GM23338 (cell line): ENCODE data around the gene MCC.

ENCODE experiments used
- CREB1 ChIP-seq: fragments of 250-450 bp; sonication (Bioruptor Pico); IDR thresholded peaks from 2 replicates; pipeline ENCODE4 v1.5.0; 2020; ENCODE audit warnings: low read depth, mild to moderate bottlenecking, moderate library complexity
- EZH2 ChIP-seq: fragments of 200-600 bp; sonication (generic); IDR thresholded peaks from one replicate; pipeline ENCODE4 v1.8.0; 2017; ENCODE audit warnings: antibody characterized with exemption, mild to moderate bottlenecking, low read depth; ENCODE audit not compliant: unreplicated experiment
- EZH2phosphoT487 ChIP-seq: fragments of 200-600 bp; sonication (generic); IDR thresholded peaks from one replicate; pipeline ENCODE4 v1.8.1; 2018; ENCODE audit warnings: antibody characterized with exemption; ENCODE audit not compliant: unreplicated experiment
- JUNB ChIP-seq: IDR thresholded peaks from one replicate; pipeline ENCODE4 v1.6.1; 2016; ENCODE audit warnings: antibody characterized with exemption; ENCODE audit not compliant: unreplicated experiment
- NANOG ChIP-seq: IDR thresholded peaks from 2 replicates; pipeline ENCODE4 v1.6.1; 2016; ENCODE audit warnings: antibody characterized with exemption, borderline replicate concordance
- POLR2AphosphoS5 ChIP-seq: IDR thresholded peaks from 2 replicates; pipeline ENCODE4 v1.6.1; 2016; ENCODE audit warnings: antibody characterized with exemption, low read depth
- TF ChIP-seq, protein P1 (sequence below), 2 experiments: fragments of 200-600 bp in 1 of 2; sonication (generic) in 1 of 2; conservative IDR thresholded peaks; 2 replicates each; pipeline versions ENCODE4 v1.5.1 to v1.6.1; 2016 to 2017; ENCODE audit warnings: antibody characterized with exemption in 2 of 2, low read depth in 2 of 2, mild to moderate bottlenecking in 2 of 2, moderate library complexity in 1 of 2
- TF ChIP-seq, protein P2 (sequence below): IDR thresholded peaks from 2 replicates; pipeline ENCODE4 v1.6.1; 2016; ENCODE audit warnings: antibody characterized with exemption
- TF ChIP-seq, protein P3 (sequence below): IDR thresholded peaks from one replicate; pipeline ENCODE4 v1.6.1; 2018; ENCODE audit warnings: antibody characterized with exemption; ENCODE audit not compliant: unreplicated experiment

DNA sequence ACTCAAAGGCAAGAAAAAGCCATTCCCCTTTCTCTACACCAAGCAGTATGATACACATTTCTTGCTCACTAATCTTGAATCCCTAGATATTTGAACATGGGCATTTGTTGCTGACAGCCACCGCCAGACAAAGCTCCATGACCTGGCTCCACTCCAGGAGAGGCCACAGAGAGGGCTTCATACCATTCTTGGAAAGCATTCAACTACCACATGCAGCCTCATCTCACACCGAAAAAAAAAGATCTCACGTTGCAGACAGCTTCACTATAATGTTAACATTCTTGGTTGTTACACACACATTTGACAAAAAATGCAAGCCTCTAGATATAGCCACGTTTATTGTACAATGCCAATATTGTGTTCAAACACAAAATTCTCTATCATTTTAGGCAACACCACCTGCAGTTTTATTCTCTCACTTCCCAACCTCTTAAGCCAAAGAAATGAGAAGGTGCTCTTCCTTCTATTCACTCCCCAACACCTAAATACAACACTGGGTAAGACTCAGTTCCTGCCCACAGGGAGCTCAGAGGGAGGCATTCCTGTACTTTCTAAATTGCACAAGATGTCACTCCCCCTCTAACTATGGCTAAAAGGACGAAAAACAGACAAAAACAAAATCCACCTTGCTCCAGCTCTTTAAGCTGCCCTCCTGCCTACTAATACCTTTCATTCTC, 275.9 kb downstream of the MCC start:
- no peak for TF ChIP-seq EZH2
- no peak for TF ChIP-seq CREB1 (CRISPR knock-in tag)
- TF ChIP-seq, protein P1, sequence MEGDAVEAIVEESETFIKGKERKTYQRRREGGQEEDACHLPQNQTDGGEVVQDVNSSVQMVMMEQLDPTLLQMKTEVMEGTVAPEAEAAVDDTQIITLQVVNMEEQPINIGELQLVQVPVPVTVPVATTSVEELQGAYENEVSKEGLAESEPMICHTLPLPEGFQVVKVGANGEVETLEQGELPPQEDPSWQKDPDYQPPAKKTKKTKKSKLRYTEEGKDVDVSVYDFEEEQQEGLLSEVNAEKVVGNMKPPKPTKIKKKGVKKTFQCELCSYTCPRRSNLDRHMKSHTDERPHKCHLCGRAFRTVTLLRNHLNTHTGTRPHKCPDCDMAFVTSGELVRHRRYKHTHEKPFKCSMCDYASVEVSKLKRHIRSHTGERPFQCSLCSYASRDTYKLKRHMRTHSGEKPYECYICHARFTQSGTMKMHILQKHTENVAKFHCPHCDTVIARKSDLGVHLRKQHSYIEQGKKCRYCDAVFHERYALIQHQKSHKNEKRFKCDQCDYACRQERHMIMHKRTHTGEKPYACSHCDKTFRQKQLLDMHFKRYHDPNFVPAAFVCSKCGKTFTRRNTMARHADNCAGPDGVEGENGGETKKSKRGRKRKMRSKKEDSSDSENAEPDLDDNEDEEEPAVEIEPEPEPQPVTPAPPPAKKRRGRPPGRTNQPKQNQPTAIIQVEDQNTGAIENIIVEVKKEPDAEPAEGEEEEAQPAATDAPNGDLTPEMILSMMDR (conservative IDR thresholded peaks at IDR 0.05; ENCODE audit: low read depth in 2 of 2) = no peak
- TF ChIP-seq EZH2phosphoT487 = no peak
- no peak for TF ChIP-seq POLR2AphosphoS5
- TF ChIP-seq, protein P2, sequence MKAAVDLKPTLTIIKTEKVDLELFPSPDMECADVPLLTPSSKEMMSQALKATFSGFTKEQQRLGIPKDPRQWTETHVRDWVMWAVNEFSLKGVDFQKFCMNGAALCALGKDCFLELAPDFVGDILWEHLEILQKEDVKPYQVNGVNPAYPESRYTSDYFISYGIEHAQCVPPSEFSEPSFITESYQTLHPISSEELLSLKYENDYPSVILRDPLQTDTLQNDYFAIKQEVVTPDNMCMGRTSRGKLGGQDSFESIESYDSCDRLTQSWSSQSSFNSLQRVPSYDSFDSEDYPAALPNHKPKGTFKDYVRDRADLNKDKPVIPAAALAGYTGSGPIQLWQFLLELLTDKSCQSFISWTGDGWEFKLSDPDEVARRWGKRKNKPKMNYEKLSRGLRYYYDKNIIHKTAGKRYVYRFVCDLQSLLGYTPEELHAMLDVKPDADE = no peak
- TF ChIP-seq, protein P3, sequence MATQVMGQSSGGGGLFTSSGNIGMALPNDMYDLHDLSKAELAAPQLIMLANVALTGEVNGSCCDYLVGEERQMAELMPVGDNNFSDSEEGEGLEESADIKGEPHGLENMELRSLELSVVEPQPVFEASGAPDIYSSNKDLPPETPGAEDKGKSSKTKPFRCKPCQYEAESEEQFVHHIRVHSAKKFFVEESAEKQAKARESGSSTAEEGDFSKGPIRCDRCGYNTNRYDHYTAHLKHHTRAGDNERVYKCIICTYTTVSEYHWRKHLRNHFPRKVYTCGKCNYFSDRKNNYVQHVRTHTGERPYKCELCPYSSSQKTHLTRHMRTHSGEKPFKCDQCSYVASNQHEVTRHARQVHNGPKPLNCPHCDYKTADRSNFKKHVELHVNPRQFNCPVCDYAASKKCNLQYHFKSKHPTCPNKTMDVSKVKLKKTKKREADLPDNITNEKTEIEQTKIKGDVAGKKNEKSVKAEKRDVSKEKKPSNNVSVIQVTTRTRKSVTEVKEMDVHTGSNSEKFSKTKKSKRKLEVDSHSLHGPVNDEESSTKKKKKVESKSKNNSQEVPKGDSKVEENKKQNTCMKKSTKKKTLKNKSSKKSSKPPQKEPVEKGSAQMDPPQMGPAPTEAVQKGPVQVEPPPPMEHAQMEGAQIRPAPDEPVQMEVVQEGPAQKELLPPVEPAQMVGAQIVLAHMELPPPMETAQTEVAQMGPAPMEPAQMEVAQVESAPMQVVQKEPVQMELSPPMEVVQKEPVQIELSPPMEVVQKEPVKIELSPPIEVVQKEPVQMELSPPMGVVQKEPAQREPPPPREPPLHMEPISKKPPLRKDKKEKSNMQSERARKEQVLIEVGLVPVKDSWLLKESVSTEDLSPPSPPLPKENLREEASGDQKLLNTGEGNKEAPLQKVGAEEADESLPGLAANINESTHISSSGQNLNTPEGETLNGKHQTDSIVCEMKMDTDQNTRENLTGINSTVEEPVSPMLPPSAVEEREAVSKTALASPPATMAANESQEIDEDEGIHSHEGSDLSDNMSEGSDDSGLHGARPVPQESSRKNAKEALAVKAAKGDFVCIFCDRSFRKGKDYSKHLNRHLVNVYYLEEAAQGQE = no peak
- TF ChIP-seq NANOG = no peak
- no peak for TF ChIP-seq JUNB
